Subcutaneous adipose tissue (tissue), 4 donors: ENCODE data around the gene SLC48A1. TPM values are rescaled to one million over a fixed set of nuclear protein-coding genes. Genes with fewer than 3 reads are reported as not detected.

Source experiments
- total RNA-seq, 4 donors: library from RNA; depleted of rRNA; stranded (reverse); fragments of >200 nt; gene quantifications; one replicate each; pipeline ENCODE4 v1.1.0, GENCODE V29; 2016
- TF ChIP-seq, protein P1 (sequence below): fragments of 450-650 bp; IDR thresholded peaks from one replicate; pipeline ENCODE4 v1.5.1; 2016; ENCODE audit warnings: low read depth, mild to moderate bottlenecking, control low read depth, antibody characterized with exemption, moderate library complexity

The SLC48A1 gene
- total RNA-seq, 4 donors from 2014 or later, result 18.9 to 38.4 (median 21.4) TPM

DNA sequence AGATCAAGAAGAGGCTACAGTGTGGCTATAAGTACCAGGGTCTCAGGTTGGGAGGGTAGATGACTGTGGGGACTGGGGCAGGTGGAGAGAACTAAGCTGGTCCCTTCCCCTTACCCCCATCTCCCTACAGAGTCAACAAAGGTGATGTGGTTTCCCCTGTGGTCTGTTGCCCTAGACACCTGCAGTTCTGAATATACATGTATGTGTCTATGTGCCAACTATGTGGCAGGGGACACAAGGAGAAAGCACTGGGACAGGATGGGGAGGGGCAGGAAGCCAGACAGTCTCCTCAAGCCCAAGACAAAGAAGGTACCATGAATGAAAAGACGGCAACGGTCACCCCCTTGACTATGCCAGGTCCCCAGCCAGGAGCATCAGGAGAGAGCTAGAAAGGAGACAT is 51.2 kb downstream of the SLC48A1 start:
- TF ChIP-seq, protein P1, sequence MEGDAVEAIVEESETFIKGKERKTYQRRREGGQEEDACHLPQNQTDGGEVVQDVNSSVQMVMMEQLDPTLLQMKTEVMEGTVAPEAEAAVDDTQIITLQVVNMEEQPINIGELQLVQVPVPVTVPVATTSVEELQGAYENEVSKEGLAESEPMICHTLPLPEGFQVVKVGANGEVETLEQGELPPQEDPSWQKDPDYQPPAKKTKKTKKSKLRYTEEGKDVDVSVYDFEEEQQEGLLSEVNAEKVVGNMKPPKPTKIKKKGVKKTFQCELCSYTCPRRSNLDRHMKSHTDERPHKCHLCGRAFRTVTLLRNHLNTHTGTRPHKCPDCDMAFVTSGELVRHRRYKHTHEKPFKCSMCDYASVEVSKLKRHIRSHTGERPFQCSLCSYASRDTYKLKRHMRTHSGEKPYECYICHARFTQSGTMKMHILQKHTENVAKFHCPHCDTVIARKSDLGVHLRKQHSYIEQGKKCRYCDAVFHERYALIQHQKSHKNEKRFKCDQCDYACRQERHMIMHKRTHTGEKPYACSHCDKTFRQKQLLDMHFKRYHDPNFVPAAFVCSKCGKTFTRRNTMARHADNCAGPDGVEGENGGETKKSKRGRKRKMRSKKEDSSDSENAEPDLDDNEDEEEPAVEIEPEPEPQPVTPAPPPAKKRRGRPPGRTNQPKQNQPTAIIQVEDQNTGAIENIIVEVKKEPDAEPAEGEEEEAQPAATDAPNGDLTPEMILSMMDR, result no peak

DNA sequence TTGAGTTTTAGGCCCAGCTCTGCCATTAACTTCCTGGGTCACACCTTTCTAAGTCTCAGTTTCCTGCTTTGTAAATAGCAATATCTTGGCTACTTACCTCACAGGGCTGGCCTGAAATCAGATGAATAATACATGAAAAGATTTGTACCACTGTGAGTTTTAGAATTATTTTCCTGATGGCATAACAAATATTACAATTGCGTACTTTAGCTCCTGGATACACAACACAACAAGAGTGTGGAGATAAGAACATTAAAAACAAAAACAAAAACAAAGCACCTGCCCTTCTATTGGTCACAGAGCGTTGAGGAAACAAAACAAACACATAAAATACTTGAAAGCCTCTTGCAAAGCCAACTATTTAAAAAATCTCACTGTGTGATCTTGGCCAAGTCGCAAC is 51.6 kb downstream of the SLC48A1 start:
- TF ChIP-seq, protein P1, result no peak

DNA sequence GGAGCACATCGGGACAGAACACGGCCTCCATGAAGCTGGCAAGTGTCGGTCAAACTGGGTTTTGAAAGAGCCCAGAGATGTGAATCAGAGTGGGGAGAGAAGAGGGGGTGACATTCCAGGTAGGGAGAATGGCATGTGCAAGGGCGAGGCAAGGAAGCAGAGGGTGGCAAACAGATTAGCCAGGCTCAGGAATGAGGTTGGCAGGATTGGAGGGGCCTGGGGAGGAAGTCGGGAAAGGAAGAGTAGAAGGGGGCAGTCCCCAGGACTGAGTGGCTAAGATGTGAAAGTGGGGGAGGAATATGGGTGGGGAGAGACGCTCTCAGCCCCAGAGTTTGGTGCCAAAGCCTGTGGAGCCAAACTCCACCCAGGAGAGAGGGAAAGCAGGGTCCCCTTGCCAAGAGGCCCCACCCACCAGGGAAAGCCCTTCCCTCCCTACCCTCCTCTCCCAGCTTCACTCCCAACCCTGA is 52.2 kb downstream of the SLC48A1 start:
- TF ChIP-seq, protein P1, result no peak

DNA sequence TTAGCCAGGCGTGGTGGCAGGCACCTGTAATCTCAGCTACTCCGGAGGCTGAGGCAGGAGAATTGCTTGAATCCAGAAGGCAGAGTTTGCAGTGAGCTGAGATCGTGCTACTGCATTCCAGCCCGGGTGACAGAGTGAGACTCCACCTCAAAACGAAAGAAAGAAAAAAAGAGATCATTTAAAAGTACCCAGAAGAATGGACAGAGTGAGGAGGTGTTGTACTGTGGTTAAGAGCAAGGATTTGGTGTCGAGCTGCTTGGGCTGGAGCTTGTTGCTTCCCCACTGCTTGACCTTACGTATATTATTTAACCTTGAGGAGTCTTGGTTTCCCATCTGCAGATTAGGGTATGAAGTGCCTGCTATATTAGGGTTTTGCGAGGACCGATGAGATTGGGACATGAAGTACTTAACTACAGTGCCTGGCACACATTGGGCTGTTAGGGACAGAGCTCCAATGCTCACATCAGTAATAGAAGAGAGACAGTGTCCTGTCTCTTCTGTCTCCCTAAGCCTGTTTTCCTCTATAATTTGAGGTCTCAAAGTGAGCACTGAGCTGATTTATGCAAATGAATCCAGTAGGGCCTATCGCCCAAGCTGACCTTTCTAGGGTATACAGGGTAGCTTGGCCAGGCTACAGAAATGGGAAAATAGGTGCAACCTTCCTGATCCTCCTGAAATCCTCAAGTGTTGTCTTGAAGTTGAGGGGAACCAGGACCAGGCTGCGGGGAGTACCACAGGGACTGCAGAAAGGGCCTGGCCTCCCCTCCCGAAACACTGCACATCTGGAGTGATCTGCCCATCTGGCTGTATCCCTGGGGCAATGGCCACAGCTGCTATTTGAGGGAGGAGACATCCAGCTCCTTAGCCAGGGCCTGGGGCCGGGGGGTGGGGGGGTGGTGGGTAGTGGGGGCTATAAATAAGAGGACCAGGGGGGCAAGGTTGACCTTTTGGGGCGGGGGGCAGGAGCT is 55.3 kb downstream of the SLC48A1 start:
- TF ChIP-seq, protein P1, result no peak

DNA sequence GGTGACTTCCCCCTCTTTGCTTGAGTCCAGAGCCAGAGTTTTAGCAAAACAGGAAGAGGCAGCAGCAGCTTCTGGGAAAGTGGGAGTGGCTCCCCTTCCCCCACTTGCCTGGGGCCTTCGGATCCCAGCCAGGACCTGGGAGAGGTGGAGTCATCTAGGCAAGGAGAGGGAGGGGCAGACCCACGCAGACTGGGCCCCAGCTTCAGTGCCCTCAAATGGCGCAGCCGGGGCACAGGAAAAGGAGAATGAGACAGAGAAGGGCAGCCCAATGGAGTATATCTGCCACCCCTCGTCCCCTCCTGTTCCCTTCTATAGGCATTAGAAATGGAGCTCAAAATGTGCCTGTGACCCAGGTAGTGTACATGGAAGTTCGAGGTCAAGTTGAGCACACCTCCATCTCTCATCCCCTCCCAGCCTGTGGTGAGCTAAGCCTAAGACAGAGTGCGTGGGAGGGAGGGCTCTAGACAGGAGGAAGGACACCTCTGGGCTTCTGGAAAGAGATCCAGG is 56.0 kb downstream of the SLC48A1 start:
- TF ChIP-seq, protein P1, result no peak

DNA sequence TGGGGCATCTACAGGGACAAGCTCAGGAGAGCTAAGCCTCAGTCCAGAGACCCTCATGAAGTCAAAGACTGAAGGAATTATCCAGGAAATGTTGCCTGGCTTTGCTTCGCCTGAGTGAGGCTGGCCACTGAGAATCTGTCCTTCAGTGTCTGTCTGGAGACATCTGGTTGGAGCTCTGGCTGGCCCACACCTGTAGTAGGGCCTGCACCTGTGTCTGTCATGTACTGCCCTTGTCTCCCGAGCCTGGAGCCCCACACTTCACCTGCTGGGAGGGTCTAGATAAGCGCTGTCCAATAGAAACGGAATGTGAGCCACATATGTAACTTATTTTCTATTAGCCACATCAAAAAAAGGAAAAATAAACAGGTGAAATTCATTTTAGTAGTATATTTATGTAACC is 56.5 kb downstream of the SLC48A1 start:
- TF ChIP-seq, protein P1, result no peak

Other genes starting within 250 kb of the SLC48A1 start
- 10 to 100 TPM in 3 of 4 donors, 1 to 10 TPM in 1; 10.0 to 24.1 (median 14.2) TPM for gene RPAP3, start 67.2 kb upstream of the SLC48A1 start, total RNA-seq
- 1 to 10 TPM in 1 of 4 donors, under 1 TPM in 1, not detected in 2; 0.33 to 3.2 TPM for gene ENDOU, start 47.7 kb upstream of the SLC48A1 start, total RNA-seq
- 100 to 1,000 TPM in 1 of 4 donors, 10 to 100 TPM in 3; 36.9 to 223 (median 48.5) TPM for gene RAPGEF3, start 14.4 kb upstream of the SLC48A1 start, total RNA-seq
- 10 to 100 TPM; 25.8 to 72.9 (median 43.0) TPM for gene HDAC7, start 46.7 kb downstream of the SLC48A1 start, total RNA-seq
- 1 to 10 TPM; 1.9 to 6.0 (median 3.6) TPM for gene VDR, start 131.8 kb downstream of the SLC48A1 start, total RNA-seq
- gene TMEM106C, start 190.4 kb downstream of the SLC48A1 start, total RNA-seq, result 10 to 100 TPM; 16.5 to 49.7 (median 39.4) TPM
- not detected for gene COL2A1, start 231.2 kb downstream of the SLC48A1 start, total RNA-seq